ENCODE data around the gene ADAM12.

GRCh38 chr10:126400641-126401040 lies 12.4 kb upstream of the ADAM12 start:
- no peak for TF ChIP-seq POLR2AphosphoS5 (IDR thresholded peaks at IDR 0.05; ENCODE audit: low read depth, low read length)
- no peak for TF ChIP-seq TAF1 (IDR thresholded peaks at IDR 0.05; ENCODE audit: low read depth, low read length)
- no peak for TF ChIP-seq POLR2A (IDR thresholded peaks at IDR 0.05; ENCODE audit: low read depth, low read length)
- TF ChIP-seq SPI1 (IDR thresholded peaks at IDR 0.05; ENCODE audit: low read depth, low read length): no peak

Measured in GM12891 (cell line).